Measurements from ENCODE around the gene UBXN7.
"Not testable (repeated sequence)": the region's sequence is repeated elsewhere in the genome, so short reads cannot be mapped to it uniquely, and the experiment has no call there.

DNA sequence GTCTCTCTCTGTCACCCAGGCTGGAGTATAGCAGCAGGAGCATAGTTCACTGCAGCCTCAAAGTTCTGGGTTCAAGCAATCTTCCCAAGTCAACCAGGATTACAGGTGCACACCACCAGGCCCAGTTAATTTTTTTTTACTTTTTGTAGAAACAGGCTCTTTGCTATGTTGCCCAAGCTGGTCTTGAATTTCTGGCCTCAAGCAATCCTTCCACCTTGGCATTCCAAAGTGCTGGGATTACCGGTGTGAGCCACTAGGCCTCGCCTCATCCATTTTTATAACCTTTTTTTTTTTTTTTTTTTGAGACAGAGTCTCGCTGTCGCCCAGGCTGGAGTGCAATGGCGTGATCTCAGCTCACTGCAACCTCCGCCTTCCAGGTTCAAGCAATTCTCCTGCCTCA, 7.8 kb downstream of the UBXN7 start:
- not testable (repeated sequence) for TF ChIP-seq CTCF, POLR2A (IDR thresholded peaks at IDR 0.05)
